DMS153 (cell line): Measurements from ENCODE around the gene GLIS1.

Experiments used
- DNase-seq: peaks from one replicate; lab custom pipeline; 2025; lab: John Stamatoyannopoulos, UW

The GLIS1 gene

DNA sequence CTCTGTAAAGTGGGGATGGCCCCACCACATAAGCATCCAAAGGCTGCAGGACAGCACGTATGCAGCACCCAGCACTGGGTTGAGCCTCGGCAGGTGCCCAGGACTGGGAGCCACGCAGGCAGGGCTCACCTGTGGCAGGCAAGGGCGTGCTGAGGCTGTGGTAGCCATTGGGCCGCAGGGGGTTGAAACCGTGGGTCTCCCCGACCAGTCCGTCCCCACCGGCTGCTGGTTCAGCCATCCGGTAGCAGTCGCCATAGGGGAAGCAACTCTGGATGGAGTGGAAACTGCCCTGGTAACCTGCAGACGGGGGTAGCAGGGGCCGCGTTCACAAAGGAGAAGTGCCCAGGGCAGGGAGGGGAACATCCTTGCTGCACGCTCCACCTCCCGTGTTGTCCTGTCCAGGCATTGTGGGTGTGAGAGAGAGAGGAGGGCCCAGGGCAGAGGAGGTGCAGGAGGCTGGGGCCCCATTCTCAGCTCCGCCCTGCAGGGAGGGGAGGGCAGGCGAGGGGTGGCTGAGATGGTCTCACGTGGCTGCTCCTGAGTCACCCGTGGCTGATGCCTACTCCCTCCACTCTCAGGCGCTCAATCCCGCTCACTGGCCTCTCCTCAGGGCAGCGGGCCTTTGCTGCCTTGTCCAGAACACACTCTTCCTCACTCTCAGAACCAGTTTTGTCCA, 229.8 kb downstream of the GLIS1 start:
- DNase-seq = no peak

GRCh38 chr1:53508056-53508990, 230.6 kb downstream of the GLIS1 start:
- no peak for DNase-seq

DNA sequence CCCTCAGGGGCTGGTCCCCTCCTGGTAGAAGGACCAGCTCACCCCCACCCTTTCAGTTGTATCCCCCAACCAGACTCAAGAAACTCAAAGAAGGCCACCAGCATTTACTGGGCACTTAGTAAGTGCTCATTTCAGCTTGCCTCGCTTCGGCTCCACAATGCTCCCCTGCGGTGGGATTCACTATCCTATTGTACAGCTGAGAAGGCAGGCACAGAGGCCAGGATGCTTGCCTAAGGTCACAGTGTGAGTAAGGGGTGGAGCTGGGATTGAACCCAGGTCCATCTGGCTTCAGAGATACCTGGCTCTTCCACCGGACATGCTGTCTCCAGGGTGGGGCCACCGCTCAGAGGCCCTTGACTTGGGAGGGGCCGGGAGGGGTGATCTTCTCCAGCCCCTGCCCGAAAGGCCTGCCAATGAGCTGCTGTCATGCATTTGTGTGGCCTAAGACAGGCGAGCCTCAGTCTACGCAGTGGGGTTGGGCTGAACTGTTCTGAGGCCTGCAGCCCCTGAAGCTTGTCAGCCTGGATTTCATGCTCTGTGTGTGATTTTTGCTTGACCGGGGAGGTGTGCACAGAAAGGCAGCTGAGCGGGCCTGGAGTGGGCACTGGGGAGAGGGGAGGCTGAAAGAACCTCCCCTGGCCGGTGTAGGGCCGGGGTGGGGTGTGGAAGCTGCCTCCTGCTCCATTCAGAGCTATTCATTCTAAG, 231.7 kb downstream of the GLIS1 start:
- no peak for DNase-seq

- DNase-seq = no peak
Observed at GRCh38 chr1:53506355-53507050, 232.5 kb downstream of the GLIS1 start.

DNA sequence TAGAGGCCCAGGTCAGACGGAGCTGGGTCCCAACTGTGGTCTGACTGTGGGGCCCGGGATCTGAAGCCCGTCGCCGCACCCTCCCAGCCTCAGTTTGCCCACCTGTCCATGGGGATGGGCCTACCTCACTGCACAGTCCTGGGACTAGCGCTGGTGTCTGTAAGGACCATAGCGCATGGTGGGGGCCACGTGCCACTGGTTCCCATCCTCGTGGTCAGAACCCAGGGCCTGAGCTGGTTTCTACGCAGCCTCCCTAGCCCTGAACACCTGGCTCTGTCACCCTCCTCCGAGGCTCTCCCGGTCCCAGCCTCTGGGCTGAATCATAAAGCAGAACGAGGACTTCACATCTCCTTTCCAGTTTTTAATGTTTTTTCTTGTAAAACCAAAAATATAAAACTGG, 233.1 kb downstream of the GLIS1 start:
- no peak for DNase-seq

GRCh38 chr1:53505401-53505800, 233.6 kb downstream of the GLIS1 start:
- no peak for DNase-seq

DNA sequence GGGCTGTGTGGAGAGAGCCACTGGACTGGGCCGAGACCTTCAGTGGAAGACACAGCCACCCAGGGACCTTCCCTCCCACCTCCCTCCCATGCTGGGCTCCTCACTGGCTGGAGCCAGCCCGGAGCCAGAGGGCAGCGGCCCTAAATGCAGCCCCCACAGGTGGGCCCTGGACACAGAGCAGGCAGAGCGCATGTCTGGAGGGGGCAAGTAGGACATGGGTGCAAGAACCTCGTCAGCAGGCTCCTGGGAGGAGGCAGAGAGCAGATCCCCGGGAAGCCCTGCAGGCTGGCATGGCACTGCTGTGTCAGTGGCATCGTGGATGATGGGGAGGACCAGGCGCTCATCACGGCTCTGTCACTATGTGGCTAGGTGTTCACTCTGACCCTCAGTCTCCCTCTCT, 234.1 kb downstream of the GLIS1 start:
- no peak for DNase-seq

DNA sequence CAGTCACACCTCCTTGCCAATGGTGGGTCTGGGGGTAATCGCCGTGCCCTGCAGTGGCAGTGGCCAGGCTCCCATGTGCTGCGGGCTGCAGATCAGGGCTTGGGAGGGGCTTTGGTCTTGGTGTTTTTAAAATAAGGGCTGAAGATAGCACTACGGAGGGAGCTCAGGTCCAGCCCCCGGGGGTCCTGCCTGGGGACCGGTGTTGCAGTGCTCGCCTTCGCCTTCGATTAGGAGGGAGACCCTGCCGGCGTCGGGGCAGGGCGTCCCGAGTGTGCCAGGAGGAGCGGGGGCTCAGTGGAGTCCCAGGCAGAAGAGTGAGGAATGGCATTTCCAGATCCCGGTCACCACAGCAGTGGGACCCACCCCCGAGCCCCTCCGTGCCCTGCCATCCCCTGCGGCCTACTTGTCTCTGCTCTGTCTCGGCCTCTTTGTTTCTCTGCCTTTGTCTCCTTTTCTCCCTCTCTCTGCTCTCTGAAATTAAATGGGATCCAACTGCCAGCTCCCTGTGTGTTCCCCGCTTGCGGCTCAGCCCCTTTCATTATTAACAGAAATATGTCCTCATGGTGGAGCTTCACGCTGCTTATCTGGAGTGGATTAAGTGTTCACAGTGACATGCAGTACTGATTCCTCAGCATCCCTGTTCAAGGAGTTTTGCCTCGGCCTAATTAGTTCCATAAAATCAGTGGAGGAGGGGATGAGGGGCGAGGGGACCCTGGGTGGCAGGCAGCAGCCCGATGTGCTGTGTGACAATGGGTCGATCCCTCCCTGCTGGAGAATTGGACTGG, 235.3 kb downstream of the GLIS1 start:
- no peak for DNase-seq

DNA sequence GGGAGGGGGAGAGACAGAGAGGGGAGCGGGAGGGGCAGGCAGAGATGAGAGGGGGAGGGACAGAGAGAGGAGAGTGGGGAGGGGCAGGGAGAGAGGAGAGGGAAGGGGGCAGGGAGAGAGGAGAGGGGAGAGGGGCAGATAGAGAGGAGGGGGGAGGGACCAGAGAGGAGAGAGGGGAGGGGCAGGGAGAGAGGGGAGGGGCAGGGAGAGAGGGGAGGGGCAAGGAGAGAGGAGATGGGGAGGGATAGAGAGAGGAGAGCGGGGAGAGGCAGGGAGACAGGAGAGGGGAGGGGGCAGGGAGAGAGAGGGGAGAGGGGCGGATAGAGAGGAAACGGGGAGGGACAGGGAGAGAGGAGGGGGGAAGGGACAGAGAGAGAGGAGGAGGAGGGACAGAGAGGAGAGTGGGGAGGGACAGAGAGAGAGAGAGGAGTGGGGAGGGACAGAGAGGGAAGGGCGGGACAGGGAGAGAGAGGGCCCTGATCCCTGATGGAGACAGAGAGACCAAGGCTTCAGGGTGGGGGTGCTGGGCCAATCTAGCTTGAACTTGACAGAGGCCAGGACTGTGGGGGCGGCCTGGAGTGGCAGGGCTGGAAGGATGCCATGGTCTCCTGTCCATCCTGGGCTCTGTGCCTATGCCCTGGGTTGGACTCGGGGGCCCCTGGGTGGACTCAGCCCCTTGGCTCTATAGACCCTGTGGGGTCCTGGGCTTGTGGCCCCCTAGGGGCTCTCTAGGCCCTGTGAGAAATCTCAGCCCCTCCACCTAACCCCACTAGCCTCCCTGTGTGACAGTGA, 236.1 kb downstream of the GLIS1 start:
- no peak for DNase-seq

DNA sequence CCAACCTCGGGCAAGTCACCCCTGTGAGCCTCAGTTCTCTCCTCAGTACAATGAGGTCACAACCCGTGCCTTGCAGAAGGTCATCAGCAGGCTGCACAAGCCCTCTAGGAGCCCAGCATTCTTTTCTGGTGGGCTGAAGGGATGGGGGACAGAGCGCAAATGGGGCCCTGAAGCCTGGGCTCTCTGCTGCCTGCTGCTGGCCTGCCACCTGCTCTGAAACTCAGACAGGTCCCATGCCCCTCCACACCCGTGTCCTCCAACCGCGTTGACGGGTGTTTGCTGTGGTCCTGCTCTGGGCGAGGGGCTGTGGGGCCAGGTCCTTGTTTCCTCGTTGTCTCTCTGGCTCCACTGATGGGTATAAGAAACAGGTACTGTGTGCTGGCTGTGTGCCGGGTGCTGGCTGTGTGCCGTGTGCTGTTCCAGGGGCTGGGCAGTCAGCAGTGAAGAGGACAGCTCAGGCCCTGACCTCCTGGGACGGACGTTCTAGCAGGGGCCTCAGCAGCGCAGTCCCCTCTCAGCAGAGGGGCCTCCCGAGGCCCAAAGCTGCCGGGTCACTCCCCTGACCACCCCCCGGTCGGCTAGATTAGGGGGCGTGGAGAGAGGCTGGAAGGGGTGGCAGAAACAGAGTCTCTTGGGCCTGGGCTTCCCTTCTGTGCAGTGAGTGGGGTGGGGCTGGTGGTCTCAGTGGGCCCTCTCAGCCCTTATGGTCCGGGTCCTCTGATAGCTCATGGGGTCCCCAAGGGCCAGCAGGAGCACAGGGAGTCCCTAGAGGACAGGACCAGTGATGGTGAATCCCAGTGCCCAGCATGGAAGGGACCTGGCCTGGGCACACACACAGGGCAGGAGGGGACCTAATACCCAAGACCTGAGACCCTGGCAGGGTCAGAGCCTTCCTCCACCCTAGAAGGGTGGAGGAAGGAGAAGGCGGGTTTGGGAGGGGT, 237.6 kb downstream of the GLIS1 start:
- no peak for DNase-seq

DNA sequence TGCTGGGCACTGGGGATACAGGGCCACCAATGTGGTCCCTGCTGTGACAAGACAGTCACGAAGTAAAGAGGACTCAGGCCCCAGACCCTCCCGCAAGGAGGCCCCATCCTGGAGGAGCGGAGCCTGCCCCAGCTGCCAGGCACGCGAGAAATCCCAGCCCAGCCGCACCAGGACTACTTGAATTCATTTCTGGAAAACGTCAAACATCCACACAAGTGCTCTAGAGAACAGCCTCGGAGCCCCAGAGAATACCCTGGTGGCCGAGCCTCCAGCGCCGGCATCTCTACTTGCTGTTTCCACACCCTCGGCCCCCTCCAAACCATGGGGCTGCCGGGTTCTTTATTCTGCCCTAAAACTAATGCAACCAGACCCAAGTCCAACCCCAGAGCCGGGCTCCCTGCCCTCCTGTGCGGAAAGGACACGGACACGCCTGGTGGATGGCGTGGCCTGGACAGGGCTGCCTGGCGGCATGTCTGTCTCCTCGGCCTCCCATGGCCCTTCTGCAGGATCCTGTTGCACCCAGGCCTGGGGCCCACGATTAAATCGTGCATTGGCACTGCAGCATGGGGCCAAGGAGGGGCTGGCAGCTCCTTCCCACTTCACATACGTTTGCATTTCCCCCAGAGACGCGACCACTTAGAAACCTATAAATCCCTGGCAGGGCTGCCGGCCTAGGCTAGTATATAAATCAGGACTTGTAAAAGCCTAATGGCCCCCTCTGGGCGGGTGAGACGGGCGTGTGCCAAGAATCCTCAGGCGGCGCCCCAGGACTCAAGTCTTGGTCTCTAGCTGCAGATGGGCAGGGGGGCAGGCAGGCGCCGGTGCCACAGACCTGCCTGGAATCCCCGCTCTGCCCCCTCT, 238.5 kb downstream of the GLIS1 start:
- DNase-seq = no peak

DNA sequence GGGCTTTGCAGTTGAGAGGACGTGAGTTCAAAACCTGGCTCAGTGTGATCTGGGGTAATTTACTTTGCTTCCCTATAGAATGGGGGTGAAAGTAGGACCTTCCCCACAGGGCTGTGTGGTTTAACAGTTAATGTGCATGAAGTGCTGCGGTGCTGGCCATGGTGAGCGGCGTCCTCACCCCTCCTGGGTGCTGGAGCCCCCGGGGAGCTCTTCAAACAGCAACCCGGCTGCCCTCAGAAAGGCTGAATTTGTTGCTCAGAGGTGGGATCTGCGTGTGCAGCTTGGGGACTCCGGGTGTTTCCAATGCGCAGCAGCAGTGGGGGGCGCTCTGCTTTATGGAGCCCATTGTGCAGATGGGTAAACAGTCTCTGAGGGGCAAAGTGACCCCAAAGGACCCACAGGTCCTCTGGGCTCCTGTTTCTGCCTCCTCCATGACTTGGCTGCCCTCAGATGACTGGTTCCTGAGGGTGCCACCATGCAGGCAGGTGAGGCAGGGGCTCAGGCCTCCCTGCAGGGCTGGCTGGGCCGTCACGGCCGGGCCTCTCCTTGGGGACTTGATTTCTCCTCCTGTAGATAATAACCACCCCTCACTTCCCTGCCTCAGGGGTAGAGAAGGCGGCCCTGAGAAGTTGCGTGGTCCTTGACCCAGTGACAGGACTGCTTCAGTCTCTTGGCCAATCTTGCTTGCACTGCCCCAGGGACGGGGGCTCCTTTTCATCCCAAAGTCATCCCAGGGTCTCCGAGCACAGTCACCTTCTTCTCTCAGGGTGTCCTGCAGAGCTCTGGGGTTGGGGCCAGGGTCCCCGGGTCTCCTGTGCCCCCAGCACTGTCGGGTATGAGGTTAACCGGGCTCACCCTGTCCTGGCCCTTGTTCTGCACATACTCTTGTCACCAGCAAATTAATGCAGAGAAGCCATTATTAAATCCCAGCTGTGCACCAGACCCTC, 239.4 kb downstream of the GLIS1 start:
- no peak for DNase-seq

- no peak for DNase-seq
Observed at GRCh38 chr1:53498555-53499131, 240.3 kb downstream of the GLIS1 start.

GRCh38 chr1:53495633-53496345, 243.2 kb downstream of the GLIS1 start:
- DNase-seq = no peak

GRCh38 chr1:53490351-53490750, 248.6 kb downstream of the GLIS1 start:
- no peak for DNase-seq

DNA sequence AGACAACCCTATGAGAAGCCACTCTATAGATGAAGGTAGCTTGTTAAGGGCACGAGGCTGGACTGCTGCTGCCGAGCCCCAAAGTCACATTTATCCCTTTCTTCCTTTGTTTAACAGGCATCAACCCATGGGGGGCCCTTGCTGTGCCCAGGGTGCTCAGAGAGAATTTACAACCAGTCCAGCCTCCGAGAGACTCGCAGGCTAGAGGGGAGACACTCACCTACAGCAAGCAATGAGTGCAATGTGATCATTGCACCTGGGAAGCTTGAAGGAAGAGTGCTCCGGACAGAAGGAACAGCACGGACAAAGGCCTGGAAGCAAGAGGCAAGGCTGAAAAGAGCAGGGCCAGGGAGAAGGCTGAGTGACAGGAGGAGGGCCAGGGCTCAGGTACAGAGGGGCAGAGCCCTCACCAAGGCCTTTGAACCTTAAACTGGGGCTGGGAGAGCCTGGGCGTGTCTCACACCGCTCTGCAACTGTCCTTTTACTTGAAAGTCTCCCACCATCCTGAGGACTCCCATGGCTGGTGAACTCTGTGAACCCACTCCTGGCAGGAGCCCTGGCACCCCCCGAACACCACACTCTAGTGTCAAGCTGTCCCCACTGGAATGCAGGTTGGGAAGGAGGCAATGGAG, 252.5 kb downstream of the GLIS1 start:
- DNase-seq = no peak
